HepG2 (cell line): Measurements from ENCODE around the gene LTB4R2. TPM values are rescaled to one million over a fixed set of nuclear protein-coding genes. Genes with fewer than 3 reads are reported as not detected.
A peak's percentile ranks its signal among the peaks of the same experiment; 100 is the strongest.

Experiments used
- BHLHE40 ChIP-seq: IDR thresholded peaks from 2 replicates; pipeline ENCODE4 v1.6.1; 2011; ENCODE audit warnings: low read length, improper control_type of control experiment
- HBP1 ChIP-seq: IDR thresholded peaks from 2 replicates; pipeline ENCODE4 v1.6.1; 2016; ENCODE audit warnings: low read depth, control low read depth
- HMGXB3 ChIP-seq: sonication (generic); formaldehyde crosslinking; IDR thresholded peaks from 2 replicates; pipeline ENCODE4 v1.4.0; 2020; ENCODE audit warnings: missing genetic modification reagents, borderline replicate concordance
- IRF2 ChIP-seq: IDR thresholded peaks from 2 replicates; pipeline ENCODE4 v1.6.1; 2018; ENCODE audit warnings: missing genetic modification reagents, missing compliant biosample characterization
- REXO4 ChIP-seq: sonication (generic); formaldehyde crosslinking; IDR thresholded peaks from 2 replicates; pipeline ENCODE4 v1.8.0; 2022; ENCODE audit warnings: missing genetic modification reagents, mild to moderate bottlenecking, borderline replicate concordance
- SMC3 ChIP-seq: IDR thresholded peaks from 2 replicates; pipeline ENCODE4 v1.6.1; 2011; ENCODE audit warnings: low read length, improper control_type of control experiment
- TARDBP ChIP-seq: sonication (generic); formaldehyde crosslinking; IDR thresholded peaks from 2 replicates; pipeline ENCODE4 v1.8.0; 2022; ENCODE audit warnings: mild to moderate bottlenecking, missing genetic modification reagents
- TFDP2 ChIP-seq: sonication (generic); formaldehyde crosslinking; IDR thresholded peaks from 2 replicates; pipeline ENCODE4 v1.4.0; 2020; ENCODE audit warnings: missing genetic modification reagents
- YY1 ChIP-seq: IDR thresholded peaks from 2 replicates; pipeline ENCODE4 v1.6.1; 2011; ENCODE audit warnings: low read length, low read depth, moderate library complexity, mild to moderate bottlenecking; ENCODE audit not compliant: insufficient read depth, insufficient replicate concordance
- ZBTB39 ChIP-seq: sonication (generic); formaldehyde crosslinking; IDR thresholded peaks from 2 replicates; pipeline ENCODE4 v1.5.0; 2020; ENCODE audit warnings: missing genetic modification reagents
- ZBTB42 ChIP-seq: sonication (generic); formaldehyde crosslinking; IDR thresholded peaks from 2 replicates; pipeline ENCODE4 v1.5.0; 2020; ENCODE audit warnings: mild to moderate bottlenecking, missing genetic modification reagents
- ZNF335 ChIP-seq: sonication (generic); formaldehyde crosslinking; IDR thresholded peaks from 2 replicates; pipeline ENCODE4 v1.4.0; 2020; ENCODE audit warnings: missing genetic modification reagents
- ZNF430 ChIP-seq: sonication (generic); formaldehyde crosslinking; IDR thresholded peaks from 2 replicates; pipeline ENCODE4 v1.9.0; 2021; ENCODE audit warnings: mild to moderate bottlenecking, missing genetic modification reagents
- ZNF619 ChIP-seq: sonication (generic); formaldehyde crosslinking; IDR thresholded peaks from 2 replicates; pipeline ENCODE4 v1.4.0; 2020; ENCODE audit warnings: mild to moderate bottlenecking, missing genetic modification reagents
- ZNF713 ChIP-seq: sonication (generic); formaldehyde crosslinking; IDR thresholded peaks from 2 replicates; pipeline ENCODE4 v1.4.0; 2020; ENCODE audit warnings: mild to moderate bottlenecking, missing genetic modification reagents
- ZNF724P ChIP-seq: sonication (generic); formaldehyde crosslinking; IDR thresholded peaks from 2 replicates; pipeline ENCODE4 v1.8.0; 2022; ENCODE audit warnings: missing genetic modification reagents, borderline replicate concordance
- ZNF737 ChIP-seq: sonication (generic); formaldehyde crosslinking; IDR thresholded peaks from 2 replicates; pipeline ENCODE4 v1.5.0; 2020; ENCODE audit warnings: missing genetic modification reagents, mild to moderate bottlenecking, borderline replicate concordance
- ZNF781 ChIP-seq: sonication (generic); formaldehyde crosslinking; IDR thresholded peaks from 2 replicates; pipeline ENCODE4 v1.5.1; 2020; ENCODE audit warnings: borderline replicate concordance, mild to moderate bottlenecking, missing genetic modification reagents; ENCODE audit errors: not compliant biosample characterization
- ZNF800 ChIP-seq: sonication (generic); formaldehyde crosslinking; IDR thresholded peaks from 2 replicates; pipeline ENCODE4 v1.4.0; 2020; ENCODE audit warnings: missing genetic modification reagents
- polyA plus RNA-seq, 8 experiments: library from polyadenylated mRNA; depleted of rRNA in 3 of 8; stranded (reverse) in 7 of 8; unstranded in 1 of 8; fragments of >200 nt; fragmentation: Illumina TruSeq in 4 of 8; extraction: Trizol in 4 of 8; gene quantifications; 2 replicates each; pipeline versions ENCODE4 v1.2.1 to v1.2.3, GENCODE V29; 2011 to 2016; ENCODE audit warnings: low read depth in 4 of 8, missing spikeins in 1 of 8, mixed read lengths in 1 of 8; ENCODE audit not compliant: insufficient read depth in 1 of 8
- total RNA-seq, 5 experiments: library from RNA; depleted of rRNA; stranded (reverse); fragments of >200 nt; fragmentation: Illumina TruSeq; extraction: Trizol; gene quantifications; 2 replicates each; pipeline ENCODE4 v1.2.3, GENCODE V29; 2016; ENCODE audit warnings: low read depth in 1 of 5

LTB4R2 gene
- total and polyA plus RNA-seq, 2 of the 13 experiments (the other 11 are each of a cell fraction or from before 2014, with no cell fraction given), result 3.9 to 6.9 TPM

GRCh38 chr14:24307156-24307574 lies 2.8 kb upstream of the LTB4R2 start (continued):
- TF ChIP-seq TFDP2 (CRISPR knock-in tag) (0 out of 2 replicates have a peak, but pooled peaks have one; percentile 40), ZNF737 (CRISPR knock-in tag) (no peak), ZNF724P (no peak), ZNF335 (CRISPR knock-in tag) (no peak), ZNF619 (CRISPR knock-in tag) (no peak; the same call in 1 of the 2 replicates), YY1 (no peak), IRF2 (no peak), ZBTB39 (no peak), SMC3 (no peak), ZNF800 (0 out of 2 replicates have a peak, but pooled peaks have one; percentile 12), REXO4 (CRISPR knock-in tag) (no peak), ZNF713 (CRISPR knock-in tag) (0 out of 2 replicates have a peak, but pooled peaks have one; percentile 16), BHLHE40 (no peak), HBP1 (CRISPR knock-in tag) (no peak; the same call in 1 of the 2 replicates), TARDBP (CRISPR knock-in tag) (no peak), ZNF781 (CRISPR knock-in tag) (no peak), HMGXB3 (CRISPR knock-in tag) (no peak), ZNF430 (CRISPR knock-in tag) (no peak; the same call in 1 of the 2 replicates), ZBTB42 (CRISPR knock-in tag) (no peak)
